HepG2 (cell line): ENCODE results near the gene NKAIN2.

Experiments used
- BHLHE40 ChIP-seq: IDR thresholded peaks from 2 replicates; pipeline ENCODE4 v1.6.1; 2011; ENCODE audit warnings: low read length, improper control_type of control experiment
- MYC ChIP-seq: sonication (generic); formaldehyde crosslinking; IDR thresholded peaks from 2 replicates; pipeline ENCODE4 v1.9.0; 2021; ENCODE audit warnings: missing genetic modification reagents, borderline replicate concordance

- TF ChIP-seq BHLHE40 (no peak), MYC (CRISPR knock-in tag) (no peak)
Observed at GRCh38 chr6:124423621-124424020, 620.0 kb downstream of the NKAIN2 start.
